Breast epithelium (tissue), 3 donors: Measurements from ENCODE around the gene PPIG.

Experiments used
- CTCF ChIP-seq, 3 donors: fragments of 450-650 bp; IDR thresholded peaks; one replicate each; pipeline ENCODE4 v1.5.1; 2016 to 2017; ENCODE audit warnings: antibody characterized with exemption in 3 of 3, mild to moderate bottlenecking in 3 of 3, moderate library complexity in 3 of 3
- POLR2A ChIP-seq: fragments of 450-650 bp; IDR thresholded peaks from one replicate; pipeline ENCODE4 v1.6.1; 2016; ENCODE audit warnings: antibody characterized with exemption, mild to moderate bottlenecking, moderate library complexity

- TF ChIP-seq POLR2A (no peak), CTCF (IDR thresholded peaks at IDR 0.05) (no peak)
Observed at GRCh38 chr2:169569948-169570347, 14.2 kb upstream of the PPIG start.
